Colonic mucosa (tissue), 4 donors: ENCODE data around the gene MUC13. TPM values are rescaled to one million over a fixed set of nuclear protein-coding genes. Genes with fewer than 3 reads are reported as not detected.

Source experiments
- DNase-seq: peaks from one replicate; pipeline ENCODE4 v3.0.0-alpha.2; 2020
- H3K27ac ChIP-seq: fragments of 200-600 bp; one replicate; pipeline ENCODE4 v1.8.0; 2021
- H3K27me3 ChIP-seq: fragments of 200-600 bp; one replicate; pipeline ENCODE4 v1.8.0; 2021
- H3K36me3 ChIP-seq: fragments of 200-600 bp; one replicate; pipeline ENCODE4 v1.8.0; 2021
- H3K4me1 ChIP-seq: fragments of 200-600 bp; one replicate; pipeline ENCODE4 v1.8.0; 2021; ENCODE audit warnings: mild to moderate bottlenecking
- H3K4me3 ChIP-seq: fragments of 200-600 bp; one replicate; pipeline ENCODE4 v1.8.0; 2021
- H3K9ac ChIP-seq, 2 donors: one replicate each; pipeline ENCODE4 v1.7.0; 2013; ENCODE audit warnings: control low read depth in 2 of 2, low read depth in 2 of 2, low read length in 2 of 2
- H3K9me3 ChIP-seq: fragments of 200-600 bp; one replicate; pipeline ENCODE4 v1.8.0; 2021
- intact Hi-C: fragments of 100-400 bp; cut with DNase I; formaldehyde crosslinking; loops from one replicate; pipeline ENCODE4 v1.14.1; 2022
- total RNA-seq, 2 donors: library from RNA; stranded (reverse); fragmentation: NEBNext Ultra II Directional in 1 of 2; extraction: Animal tissue kit (Norgen Biotek cat#: 25700) in 1 of 2; gene quantifications; one replicate each; pipeline ENCODE4 v1.2.1, GENCODE V29; 2021
- TF ChIP-seq, protein P1 (sequence below): fragments of 200-600 bp; IDR thresholded peaks from one replicate; pipeline ENCODE4 v1.8.0; 2022; ENCODE audit warnings: antibody characterized with exemption, mild to moderate bottlenecking
- donor health status: healthy.
- donor health status: DM: no; HTN: no; CAD: no.
- donor health status: DM: no; HTN: no; CAD: no.

Gene MUC13
- total RNA-seq, 2 donors from 2014 or later = 360 to 853 TPM

GRCh38 chr3:124887932-124888298, 46.6 kb downstream of the MUC13 start:
- intact Hi-C loops = no loop called here
- H3K27me3 ChIP-seq = no peaks in the 10 kb centered on the region
- peak overlapping the region; percentile 67 for H3K4me3 ChIP-seq
- no peaks in the 10 kb centered on the region for H3K9me3 ChIP-seq
- H3K27ac ChIP-seq = peak overlapping the region; percentile 85
- DNase-seq = no peak
- no peaks in the 10 kb centered on the region for H3K4me1 ChIP-seq
- TF ChIP-seq, protein P1, sequence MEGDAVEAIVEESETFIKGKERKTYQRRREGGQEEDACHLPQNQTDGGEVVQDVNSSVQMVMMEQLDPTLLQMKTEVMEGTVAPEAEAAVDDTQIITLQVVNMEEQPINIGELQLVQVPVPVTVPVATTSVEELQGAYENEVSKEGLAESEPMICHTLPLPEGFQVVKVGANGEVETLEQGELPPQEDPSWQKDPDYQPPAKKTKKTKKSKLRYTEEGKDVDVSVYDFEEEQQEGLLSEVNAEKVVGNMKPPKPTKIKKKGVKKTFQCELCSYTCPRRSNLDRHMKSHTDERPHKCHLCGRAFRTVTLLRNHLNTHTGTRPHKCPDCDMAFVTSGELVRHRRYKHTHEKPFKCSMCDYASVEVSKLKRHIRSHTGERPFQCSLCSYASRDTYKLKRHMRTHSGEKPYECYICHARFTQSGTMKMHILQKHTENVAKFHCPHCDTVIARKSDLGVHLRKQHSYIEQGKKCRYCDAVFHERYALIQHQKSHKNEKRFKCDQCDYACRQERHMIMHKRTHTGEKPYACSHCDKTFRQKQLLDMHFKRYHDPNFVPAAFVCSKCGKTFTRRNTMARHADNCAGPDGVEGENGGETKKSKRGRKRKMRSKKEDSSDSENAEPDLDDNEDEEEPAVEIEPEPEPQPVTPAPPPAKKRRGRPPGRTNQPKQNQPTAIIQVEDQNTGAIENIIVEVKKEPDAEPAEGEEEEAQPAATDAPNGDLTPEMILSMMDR = no peak
- H3K36me3 ChIP-seq = no peaks in the 10 kb centered on the region
- H3K9ac ChIP-seq = peak overlapping the region in 1 of 2 donors; percentile 75

DNA sequence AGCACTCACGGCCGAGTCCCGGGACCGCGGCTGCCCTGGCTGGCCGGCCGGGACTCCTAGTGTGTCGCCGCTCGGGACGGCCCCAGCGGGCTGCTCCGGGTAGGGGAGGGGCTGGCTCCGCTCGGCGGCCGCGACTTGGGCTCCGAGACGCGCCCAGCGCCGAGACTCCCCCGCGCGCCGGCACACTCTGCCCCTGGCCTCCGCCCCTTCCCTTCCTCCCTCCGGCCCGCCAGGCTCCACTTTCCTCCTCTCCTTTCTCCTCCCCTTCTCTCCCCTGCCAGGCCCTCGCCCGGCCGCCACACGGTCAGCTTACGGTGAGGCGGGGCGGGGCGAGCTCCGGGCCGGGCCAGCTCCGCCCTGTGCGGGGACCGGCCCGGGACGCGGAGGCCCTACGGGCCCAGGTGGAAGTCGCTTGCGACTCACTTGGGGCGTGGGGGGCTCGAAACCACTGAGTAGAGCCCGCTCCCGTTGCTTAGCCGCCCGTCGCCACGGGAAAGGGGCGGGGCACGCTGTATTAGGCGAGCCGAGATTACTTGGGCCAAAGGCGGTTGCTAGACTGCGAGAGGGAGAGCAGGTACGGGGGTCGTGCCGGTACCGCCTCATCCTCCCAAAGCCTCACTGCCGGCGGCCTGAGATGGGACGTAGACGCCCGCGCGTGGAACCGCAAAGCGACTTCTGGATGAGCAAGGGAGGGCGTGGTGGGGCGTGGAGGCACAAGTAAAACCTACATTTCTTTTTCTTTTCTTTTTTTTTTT, 47.2 kb downstream of the MUC13 start, which contains the start of gene ITGB5:
TSS of gene ITGB5 (minus strand) at position 189 of the 755 bp plus-strand sequence. CDS start 365 bp downstream, outside the sequence.
- Histone ChIP-seq H3K27me3 (no peaks in the 10 kb centered on the region), H3K9ac (peak within 1 kb of the TSS; percentile 63 to 75), H3K27ac (peak within 1 kb of the TSS; percentile 87), H3K4me1 (no peaks in the 10 kb centered on the region), H3K9me3 (no peaks in the 10 kb centered on the region), H3K36me3 (no peaks in the 10 kb centered on the region), H3K4me3 (peak within 1 kb of the TSS; percentile 67)
- TF ChIP-seq, protein P1 = no peak
- peak; percentile 84 for DNase-seq
- intact Hi-C loops = no loop called here

DNA sequence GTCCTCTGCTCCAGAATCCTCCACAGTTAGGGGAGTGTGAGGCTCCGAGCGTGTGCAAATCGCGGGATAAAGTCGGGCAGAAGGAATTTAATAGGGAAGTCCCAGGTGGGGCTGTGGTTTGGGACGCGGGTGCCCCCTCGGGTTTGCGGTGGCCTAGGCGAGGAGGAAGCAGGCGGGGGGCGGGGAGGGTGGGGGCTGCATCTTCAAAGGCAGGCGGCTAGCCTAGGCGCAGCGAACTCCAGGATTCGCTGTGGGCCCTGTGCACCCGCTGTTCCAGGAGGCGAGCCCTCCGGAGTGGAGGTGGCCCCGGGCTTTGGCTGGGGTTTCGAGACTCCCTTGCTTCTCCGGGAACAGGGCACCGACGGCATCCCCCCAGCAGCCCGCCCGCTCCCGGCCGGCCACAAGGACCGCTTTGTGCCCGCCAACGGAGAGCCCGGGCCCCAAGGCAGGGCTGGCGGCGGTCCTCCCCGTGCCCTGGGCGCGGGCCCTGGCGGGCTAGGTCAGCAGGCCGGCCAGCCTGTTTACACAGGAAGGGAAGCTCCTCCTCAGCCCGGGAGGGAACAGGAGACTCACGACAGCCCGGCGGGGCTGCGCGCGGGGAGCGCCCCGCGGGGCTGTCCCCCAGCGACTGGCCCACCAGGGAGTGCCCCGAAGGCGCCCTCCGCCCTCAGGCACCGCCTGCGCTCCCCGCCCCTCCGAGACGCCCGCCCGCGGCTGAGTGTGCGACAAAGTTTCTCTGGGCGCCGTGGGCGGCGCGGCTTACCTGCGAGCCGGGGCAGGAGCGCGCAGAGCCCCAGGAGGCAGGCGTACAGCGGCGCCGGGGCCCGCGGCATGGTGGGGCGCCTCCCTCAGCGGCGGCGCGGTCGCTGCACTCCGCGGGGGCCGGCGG, 48.1 kb downstream of the MUC13 start:
- Histone ChIP-seq H3K4me3 (peak overlapping the region; percentile 67), H3K27ac (peak overlapping the region; percentile 87), H3K4me1 (no peaks in the 10 kb centered on the region), H3K9me3 (no peaks in the 10 kb centered on the region), H3K36me3 (no peaks in the 10 kb centered on the region), H3K9ac (peak overlapping the region; percentile 62 to 75), H3K27me3 (no peaks in the 10 kb centered on the region)
- peak; percentile 75 for DNase-seq
- TF ChIP-seq, protein P1 = no peak
- intact Hi-C loops = no loop called here

DNA sequence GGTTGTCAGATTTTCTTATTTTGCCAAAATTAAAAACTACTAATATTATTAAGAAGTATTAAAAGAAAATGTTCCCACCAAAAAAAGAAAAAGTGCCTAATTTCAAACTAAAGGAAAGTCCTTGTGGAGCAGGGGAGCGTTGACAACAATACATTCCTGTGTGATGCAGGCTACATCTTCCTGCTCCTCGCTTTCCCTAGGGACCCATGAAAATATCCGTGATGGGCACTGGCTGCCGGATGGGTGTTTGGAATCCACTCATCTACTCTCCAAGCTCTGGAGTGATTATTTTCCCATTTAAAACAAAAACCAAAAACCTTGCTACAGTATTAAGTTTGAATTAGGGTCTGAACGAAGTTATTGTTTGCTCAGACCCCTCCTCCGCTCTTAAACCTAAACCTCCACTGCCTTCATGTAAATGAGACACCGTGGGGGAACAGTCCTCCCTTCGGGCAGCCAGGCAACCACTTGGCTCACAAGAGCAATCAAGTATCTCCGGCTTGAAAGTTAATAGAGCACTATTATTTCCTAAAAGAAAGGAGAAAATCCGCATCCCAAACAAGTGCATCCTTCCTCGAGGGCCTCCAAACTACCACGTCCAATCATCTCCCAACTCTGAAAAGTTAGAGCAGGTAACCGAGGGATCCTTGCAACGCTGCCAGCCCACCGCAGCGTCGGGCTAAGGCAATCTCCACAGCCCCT, 48.9 kb downstream of the MUC13 start:
- TF ChIP-seq, protein P1 = no peak
- intact Hi-C loops = no loop called here
- H3K4me1 ChIP-seq = no peaks in the 10 kb centered on the region

DNA sequence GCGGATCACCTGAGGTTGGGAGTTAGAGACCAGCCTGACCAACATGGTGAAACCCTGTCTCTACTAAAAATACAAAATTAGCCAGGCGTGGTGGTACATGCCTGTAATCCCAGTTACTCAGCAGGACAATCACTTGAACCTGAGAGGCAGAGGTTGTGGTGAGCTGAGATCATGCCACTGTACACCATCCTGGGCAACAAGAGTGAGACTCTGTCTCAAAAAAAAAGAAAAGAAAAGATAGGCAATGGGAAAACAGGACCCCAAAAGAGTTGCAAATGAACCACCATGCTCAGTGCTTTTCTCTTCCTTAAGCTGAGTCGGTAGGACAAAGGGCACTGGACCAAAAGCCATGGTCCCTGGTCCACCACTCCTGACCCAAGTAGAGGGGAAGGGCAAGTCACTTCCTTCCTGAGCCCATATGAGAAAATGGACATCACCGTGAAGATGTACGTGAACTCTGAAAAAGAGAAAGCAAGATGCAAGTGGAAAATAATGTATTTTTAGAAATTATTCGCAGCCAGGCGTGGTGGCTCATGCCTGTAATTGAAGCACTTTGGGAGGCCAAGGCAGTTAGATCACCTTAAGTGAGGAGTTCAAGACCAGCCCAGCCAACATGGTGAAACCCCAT, 50.0 kb downstream of the MUC13 start:
- Histone ChIP-seq H3K4me1 (no peaks in the 10 kb centered on the region), H3K27ac (no peak overlapping the region), H3K9ac (no peak overlapping the region), H3K27me3 (no peaks in the 10 kb centered on the region), H3K36me3 (no peaks in the 10 kb centered on the region), H3K4me3 (no peak overlapping the region), H3K9me3 (no peaks in the 10 kb centered on the region)
- intact Hi-C loops = no loop called here
- no peak for DNase-seq
- TF ChIP-seq, protein P1 = no peak

More for the DNA sequence above, 48.9 kb downstream of the MUC13 start:
- Histone ChIP-seq H3K27me3 (no peaks in the 10 kb centered on the region), H3K9ac (peak overlapping the region; percentile 62 to 75), H3K9me3 (no peaks in the 10 kb centered on the region), H3K36me3 (no peaks in the 10 kb centered on the region), H3K4me3 (peak overlapping the region; percentile 67), H3K27ac (peak overlapping the region; percentile 87)
- DNase-seq = no peak
